Measurements from ENCODE around the gene UNG.
A peak's percentile ranks its signal among the peaks of the same experiment; 100 is the strongest.
"Not testable (repeated sequence)": the region's sequence is repeated elsewhere in the genome, so short reads cannot be mapped to it uniquely, and the experiment has no call there.

Gene UNG

DNA sequence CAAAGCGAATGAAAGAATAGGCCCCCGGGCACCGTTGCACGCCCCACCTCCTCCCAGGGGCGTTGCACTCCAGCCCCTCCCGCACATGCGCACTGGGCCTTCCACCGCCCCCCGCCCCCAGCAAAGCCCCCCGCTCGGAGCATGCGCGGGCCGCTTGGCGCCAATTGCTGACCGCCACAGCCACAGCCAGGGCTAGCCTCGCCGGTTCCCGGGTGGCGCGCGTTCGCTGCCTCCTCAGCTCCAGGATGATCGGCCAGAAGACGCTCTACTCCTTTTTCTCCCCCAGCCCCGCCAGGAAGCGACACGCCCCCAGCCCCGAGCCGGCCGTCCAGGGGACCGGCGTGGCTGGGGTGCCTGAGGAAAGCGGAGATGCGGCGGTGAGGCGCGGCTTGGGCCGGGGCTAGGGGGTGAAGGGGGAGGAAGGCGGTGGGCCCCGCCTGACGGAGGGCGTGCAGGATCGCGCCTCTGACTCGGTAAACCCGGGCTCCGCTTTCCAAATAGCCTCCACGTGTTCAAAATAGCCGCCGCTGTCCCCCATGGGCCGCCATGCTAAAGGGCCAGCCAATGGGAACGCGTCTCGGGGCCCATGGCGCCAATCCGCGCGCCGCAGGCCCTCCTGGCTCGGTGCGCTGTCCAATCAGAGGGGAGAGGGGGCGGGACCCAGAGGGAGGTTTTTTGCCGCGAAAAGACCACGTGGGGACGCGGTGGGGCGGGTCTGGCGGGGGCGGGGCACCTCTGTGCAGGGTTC, at the start of gene UNG:
TSS of gene UNG (plus strand) at position 163 of the 748 bp plus-strand sequence. CDS start at position 246, 83 bp downstream.
- peak; percentile 93 to 96 for DNase-seq (ENCODE audit: low read depth in 1 of 2, low spot score in 1 of 2)

- DNase-seq (ENCODE audit: low read depth in 1 of 2, low spot score in 1 of 2), result not testable (repeated sequence)
Measured at GRCh38 chr12:109048706-109049105, 48.7 kb upstream of the UNG start.

DNA sequence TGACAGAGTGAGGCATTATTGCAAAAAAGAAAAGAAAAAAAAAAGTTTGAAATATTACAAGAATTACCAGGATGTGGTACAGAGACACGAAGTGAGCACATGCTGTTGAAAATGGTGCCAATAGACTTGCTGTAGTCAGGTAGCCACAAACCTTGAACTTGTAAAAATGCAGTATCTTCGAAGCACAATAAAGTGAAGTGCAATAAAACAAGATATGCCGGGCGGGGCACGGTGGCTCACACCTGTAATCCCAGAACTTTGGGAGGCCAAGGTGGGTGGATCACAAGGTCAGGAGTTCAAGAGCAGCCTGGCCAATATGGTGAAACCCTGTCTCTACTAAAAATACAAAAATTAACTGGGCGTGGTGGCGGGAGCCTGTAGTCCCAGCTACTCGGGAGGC, 47.6 kb upstream of the UNG start:
- DNase-seq (ENCODE audit: low read depth in 1 of 2, low spot score in 1 of 2), result not testable (repeated sequence)

DNA sequence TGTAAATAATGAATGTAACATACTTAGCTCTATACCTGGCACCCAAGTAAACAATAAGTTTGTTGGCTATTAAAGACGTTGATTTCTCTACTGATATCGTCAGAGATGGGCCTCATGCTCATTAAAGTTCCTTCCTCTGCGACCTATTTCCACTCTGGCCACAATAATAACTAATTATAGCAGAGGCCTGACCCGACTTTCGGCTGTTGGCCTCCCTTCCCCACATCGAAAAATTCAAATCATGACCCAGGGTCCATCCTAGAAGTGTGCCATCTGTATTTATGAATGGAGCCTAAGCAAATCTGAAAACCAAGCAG, 45.3 kb upstream of the UNG start:
- no peak for DNase-seq (ENCODE audit: low read depth in 1 of 2, low spot score in 1 of 2)

GRCh38 chr12:109052414-109053323, 44.7 kb upstream of the UNG start, which contains the start of gene USP30:
Gene USP30, plus strand, starts transcription at chr12:109052576. Its CDS starts 103 bp downstream, at chr12:109052679.
- DNase-seq (ENCODE audit: low read depth in 1 of 2, low spot score in 1 of 2), result peak; percentile 75

GRCh38 chr12:109053382-109054123, 43.8 kb upstream of the UNG start:
- DNase-seq (ENCODE audit: low read depth in 1 of 2, low spot score in 1 of 2), result peak in 1 of 2 donors; percentile 7

- not testable (repeated sequence) for DNase-seq (ENCODE audit: low read depth in 1 of 2, low spot score in 1 of 2)
Measured at GRCh38 chr12:109054124-109054513, 43.3 kb upstream of the UNG start.

DNA sequence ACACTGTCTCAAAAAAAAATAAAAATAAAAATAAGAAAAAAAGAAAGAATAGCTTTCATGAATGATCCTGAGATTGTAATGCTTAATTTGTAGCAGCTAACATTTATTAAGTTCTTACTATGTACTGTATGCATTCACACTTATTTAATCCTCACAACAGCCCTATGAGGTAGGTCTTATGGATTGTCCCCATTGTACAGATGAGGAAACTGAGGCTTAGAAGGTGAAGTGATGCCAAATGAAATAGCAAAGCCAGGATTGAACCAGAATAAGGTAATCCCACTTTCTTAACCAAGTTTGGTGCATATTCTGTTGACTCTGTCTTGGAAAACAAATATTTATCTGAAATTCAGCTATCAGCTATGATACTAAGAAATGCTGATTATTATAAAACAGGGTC, 42.9 kb upstream of the UNG start:
- DNase-seq (ENCODE audit: low read depth in 1 of 2, low spot score in 1 of 2), result no peak

DNA sequence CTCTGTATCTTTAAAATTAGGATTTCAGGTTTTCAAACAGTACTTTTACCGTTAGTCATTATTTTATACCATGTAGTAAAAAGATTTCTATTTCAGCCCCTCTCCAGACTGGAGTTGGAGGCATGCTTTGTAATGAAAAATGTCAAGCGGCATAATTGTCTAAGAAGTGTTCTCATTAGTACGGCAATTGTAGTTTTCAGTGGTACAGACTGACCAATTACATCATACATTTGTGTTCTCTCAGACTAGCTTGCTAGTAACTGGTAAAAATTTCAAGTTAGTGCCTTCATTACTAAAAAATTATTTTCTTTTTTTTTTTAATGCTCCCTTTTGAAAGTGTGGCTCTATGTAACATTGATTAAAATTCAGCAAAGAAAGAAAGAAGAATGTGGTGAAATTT, 40.5 kb upstream of the UNG start:
- DNase-seq (ENCODE audit: low read depth in 1 of 2, low spot score in 1 of 2), result no peak

DNA sequence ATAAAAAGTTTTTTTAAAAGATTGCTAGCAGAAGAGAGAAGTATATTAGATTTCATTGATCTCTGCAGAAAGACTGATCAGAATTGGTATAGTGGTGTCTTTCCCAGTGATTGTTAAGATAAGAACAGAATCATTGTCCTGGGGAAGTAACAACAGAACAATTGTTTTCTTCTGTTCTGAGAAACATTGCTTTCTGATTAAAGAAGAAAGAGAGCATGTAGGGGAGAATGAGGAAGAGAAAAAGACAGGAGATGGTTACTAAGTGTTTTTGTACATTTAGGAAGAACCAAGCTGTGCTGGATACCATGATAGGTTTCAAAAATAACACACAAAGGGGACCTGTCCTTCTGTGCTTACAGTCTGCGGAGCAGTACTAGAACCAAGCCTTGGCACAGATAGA, 40.0 kb upstream of the UNG start:
- no peak for DNase-seq (ENCODE audit: low read depth in 1 of 2, low spot score in 1 of 2)

DNA sequence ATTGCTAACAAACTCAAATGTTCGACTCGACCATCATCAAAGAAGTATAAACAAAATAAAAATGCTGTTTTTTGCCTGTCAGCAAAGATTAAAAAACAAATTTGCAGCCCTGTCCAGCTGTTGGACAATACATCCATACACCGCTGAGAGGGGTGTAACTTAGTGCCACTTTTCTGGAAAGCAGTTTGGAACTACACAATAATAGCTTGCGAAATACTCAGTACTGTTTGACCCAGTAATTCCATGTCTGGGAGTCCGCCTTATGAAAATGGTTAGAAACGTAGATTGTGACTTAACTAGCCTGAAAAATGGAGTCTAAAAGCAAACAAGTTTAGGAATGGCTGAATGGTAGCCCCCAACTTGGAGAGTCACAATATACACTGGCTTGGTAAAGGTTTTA, 38.6 kb upstream of the UNG start:
- no peak for DNase-seq (ENCODE audit: low read depth in 1 of 2, low spot score in 1 of 2)

DNA sequence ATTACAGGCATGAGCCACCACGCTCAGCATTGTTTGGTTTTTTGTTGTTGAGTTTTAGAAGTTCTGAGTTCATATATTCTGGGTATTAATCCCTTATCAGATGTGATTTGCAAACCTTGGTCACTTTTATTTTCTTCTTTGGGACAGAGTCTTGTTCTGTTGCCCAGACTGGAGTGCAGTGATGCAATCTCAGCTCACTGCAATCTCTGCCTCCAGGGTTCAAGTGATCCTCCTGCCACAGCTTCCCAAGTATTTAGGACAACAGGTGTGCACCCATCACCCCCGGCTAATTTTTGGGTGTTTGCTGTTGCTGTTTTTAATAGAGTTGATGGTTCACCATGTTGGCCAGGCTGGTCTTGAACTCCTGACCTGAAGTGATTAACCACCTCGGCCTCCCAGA, 33.3 kb upstream of the UNG start:
- DNase-seq (ENCODE audit: low read depth in 1 of 2, low spot score in 1 of 2), result no peak

DNA sequence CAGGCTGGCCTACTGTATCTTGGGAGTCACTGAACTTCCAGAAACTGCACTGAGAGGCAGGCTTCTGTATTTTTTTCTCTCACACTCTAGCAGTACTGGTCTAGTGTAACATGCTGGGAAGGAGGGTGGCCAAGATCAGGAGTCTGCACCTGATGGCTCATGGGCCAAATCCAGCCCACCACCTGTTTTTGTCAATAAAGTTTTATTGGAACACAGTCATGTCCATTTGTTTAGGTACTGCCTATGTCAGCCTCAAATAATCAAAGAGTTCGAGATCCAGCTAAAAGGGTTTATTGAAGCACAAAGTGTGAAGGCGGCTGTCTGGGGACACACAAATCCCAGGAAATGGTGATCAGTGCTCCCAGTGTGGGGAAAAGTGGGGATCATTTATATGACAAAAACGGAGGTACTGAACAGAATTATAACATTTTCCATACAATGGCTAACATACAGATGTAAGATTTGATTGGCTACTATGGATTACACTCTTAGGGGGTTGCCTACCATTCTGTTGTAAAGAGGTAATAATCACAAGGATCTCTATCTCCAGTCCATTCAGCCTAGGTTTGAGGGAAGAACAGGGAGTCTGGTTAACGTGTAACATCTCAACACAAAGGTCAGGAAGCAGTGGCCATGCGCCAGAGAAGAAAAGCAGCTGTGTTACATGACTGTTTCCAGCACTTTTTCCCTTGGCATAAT, 32.1 kb upstream of the UNG start:
- no peak for DNase-seq (ENCODE audit: low read depth in 1 of 2, low spot score in 1 of 2)

DNA sequence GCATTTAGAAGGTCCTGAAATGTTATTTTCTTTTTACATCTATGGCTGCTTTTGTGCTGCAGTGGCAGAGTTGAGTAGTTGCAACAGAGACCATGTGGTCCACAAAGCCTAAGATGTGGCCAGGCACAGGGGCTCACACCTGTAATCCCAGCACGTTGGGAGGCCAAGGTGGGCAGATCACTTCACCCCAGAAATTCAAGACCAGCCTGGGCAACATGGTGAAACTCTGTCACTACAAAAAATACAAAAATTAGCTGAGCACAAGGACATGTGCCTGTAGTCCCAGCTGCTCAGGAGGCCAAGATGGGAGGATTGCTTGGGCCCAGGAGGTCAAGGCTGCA, 31.6 kb upstream of the UNG start:
- no peak for DNase-seq (ENCODE audit: low read depth in 1 of 2, low spot score in 1 of 2)

DNA sequence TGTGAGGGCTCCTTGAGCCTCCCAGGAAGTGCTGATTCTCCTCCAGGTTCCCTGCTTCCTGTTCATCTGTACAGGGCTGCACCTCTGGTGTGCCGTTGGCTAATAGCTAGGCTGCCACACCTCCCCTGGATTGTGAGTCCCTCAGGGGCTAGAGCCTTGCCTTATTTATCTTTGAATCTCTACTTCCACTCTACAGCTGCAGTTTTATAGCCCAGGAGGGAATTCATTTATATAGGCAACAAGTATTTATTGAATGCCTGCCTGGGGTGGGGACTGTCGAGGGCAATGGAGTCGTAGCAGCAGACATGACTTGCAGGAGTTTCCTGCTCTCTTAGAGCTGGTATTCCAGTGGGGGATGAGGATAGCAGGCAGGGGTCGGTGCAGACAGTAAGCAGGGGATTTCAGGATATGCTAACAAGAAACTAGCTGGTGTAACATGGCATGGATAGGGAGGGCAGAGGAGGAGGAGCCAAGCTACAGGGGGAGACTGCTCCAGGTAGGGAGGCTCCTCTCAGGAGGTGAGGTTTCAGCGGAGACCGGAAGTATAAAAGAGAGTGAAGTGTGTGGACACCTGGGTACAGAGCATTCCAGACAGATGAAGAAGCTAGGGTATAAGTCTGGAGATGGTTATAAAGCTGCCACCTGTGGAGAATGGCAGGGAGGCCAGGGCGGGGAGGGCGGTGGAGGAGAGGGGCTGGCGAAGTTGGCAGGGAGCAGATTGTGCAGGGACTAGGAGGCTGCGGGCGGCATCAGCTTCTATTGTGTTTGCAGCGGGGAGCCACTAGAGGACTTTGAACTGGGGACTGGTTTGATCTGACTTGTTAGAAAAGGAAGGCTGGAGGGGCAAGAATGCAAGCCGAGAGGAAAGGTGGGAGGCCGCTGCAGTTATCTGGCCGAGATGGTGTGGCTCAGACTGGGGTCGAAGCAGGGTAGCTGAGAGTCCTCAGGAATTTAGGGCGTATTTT, 27.8 kb upstream of the UNG start:
- DNase-seq (ENCODE audit: low read depth in 1 of 2, low spot score in 1 of 2), result no peak

DNA sequence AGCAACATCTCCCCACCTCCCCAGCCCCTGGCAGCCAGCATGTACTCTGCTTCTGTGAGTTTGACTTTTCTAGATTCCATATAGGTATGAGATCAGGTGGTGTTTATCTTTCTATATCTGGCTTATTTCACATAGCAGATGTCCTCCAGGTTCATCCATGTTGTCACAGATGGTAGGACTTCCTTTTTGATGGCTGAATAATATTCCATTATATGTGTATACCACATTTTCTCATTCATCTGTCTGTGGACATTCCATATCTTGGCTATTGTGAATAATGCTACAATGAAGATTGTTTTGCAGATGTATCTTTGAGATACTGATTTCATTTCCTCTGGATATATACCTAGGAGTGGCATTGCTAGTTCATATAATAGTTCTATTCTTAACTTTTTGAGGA, 22.5 kb upstream of the UNG start:
- no peak for DNase-seq (ENCODE audit: low read depth in 1 of 2, low spot score in 1 of 2)

DNA sequence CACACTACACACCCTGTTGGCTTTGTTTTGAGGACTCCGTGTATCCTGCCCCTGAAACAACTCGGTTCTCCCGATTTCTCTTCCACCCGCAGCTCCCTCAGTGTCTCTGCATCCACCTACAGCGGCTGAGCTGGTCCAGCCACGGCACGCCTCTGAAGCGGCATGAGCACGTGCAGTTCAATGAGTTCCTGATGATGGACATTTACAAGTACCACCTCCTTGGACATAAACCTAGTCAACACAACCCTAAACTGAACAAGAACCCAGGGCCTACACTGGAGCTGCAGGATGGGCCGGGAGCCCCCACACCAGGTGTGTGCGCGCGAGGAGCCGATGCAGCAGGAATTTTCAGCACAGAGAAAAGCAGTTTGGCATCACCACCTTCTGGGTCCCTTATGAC, 14.6 kb upstream of the UNG start:
- no peak for DNase-seq (ENCODE audit: low read depth in 1 of 2, low spot score in 1 of 2)

- no peak for DNase-seq (ENCODE audit: low read depth in 1 of 2, low spot score in 1 of 2)
Measured at GRCh38 chr12:109084425-109084824, 13.0 kb upstream of the UNG start.

DNA sequence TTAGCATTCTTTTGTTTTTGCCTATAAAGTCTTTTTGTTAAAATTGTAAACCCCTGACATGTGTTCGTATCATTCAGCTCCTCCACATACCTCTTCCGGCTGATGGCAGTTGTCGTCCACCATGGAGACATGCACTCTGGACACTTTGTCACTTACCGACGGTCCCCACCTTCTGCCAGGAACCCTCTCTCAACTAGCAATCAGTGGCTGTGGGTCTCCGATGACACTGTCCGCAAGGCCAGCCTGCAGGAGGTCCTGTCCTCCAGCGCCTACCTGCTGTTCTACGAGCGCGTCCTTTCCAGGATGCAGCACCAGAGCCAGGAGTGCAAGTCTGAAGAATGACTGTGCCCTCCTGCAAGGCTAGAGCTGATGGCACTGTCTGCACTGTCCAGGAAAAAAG, 11.8 kb upstream of the UNG start:
- DNase-seq (ENCODE audit: low read depth in 1 of 2, low spot score in 1 of 2), result no peak

GRCh38 chr12:109087250-109087649, 10.1 kb upstream of the UNG start:
- no peak for DNase-seq (ENCODE audit: low read depth in 1 of 2, low spot score in 1 of 2)
